Middle frontal gyrus (tissue), 1 donor: Measurements from ENCODE around the gene IPO11.
"Not testable (repeated sequence)": the region's sequence is repeated elsewhere in the genome, so short reads cannot be mapped to it uniquely, and the experiment has no call there.

Source experiments
- DNase-seq: peaks from one replicate; pipeline ENCODE4 v3.0.0-alpha.2; 2015; ENCODE audit warnings: low spot score; ENCODE audit errors: extremely low spot score

The IPO11 gene

DNA sequence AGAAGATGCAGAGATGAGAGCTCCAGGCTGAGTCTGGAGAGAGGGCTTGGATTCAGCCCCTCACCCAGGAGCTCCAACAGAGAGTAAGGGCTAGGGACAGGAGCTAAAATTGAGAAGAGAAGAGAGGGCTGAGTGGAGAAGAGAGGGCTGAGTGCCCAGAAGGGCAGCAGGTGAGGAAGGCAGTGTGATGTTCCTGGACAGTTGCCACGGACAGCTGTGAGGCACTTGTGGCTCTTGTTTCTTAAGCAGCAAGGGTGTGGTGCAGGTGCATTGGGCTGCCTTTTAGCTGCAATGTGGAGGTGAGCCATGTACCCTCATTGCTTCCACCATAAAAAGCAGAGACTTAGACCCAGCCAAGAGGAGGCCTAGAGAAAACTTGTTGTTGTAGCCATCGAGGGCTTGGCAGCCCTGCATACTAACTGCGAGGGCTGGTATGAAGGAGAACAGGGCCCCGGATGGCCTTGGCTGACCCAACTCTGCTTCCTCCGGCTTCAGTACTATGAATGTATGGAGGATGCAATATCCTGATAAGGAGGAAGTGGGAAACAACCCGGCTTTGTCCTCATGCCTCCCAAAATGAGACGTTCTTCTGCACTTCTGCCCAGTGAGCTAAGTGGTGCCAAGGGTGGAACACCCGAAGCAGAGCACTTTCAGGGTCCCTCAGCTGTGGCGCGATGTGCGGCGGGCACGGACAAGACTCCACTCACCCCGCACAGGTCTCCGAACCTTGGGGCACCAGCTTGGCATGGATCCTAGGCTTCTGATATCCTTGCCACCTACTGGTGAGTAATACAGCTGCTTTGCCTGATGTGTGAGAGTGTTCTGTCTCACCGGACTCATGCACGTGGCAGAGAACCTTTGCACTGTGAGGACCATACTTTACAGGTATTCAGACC is 231.2 kb downstream of the IPO11 start:
- DNase-seq = no peak

GRCh38 chr5:62645223-62645622 is 232.7 kb downstream of the IPO11 start:
- no peak for DNase-seq

DNA sequence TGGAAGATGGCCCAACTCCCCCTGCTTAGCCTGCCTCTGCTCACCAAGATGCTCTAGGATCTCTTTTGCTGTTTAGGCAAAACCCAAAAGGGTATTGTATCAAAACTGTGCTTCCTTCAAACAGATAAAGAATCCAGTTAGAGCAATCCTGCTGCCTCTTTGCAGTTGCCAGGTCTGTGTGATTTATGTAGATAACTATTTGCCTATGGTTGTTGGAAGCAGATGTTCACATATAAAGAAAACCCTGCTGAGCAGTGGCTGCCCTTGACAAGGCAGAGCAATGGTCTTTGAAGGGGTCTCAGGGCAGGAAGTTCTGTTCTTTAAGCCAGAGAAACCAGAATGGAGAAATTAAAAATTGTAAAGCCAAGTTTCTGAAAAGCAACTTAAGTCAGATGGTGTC is 234.7 kb downstream of the IPO11 start:
- DNase-seq = no peak

GRCh38 chr5:62649025-62649424 is 236.5 kb downstream of the IPO11 start:
- no peak for DNase-seq

GRCh38 chr5:62649476-62650113 is 237.0 kb downstream of the IPO11 start:
- no peak for DNase-seq

DNA sequence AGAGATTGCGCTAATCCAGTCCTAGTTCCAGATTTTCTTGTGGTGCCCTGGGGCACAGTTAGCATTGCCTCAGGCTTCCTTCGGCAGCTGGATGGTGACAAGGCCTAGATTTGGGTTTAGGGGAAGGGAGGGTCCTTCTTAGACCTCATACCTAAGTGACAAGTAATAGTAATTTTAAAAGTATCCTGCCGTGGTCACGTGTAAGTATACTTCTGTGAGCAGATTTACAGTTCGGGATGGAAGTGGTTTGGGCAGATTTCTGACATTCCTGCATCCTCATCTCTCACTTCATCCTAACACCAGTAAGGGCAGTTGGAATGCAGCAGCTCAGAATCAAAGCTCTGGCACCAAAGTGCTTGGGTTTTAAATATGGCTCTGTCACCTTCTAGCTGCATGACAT is 237.6 kb downstream of the IPO11 start:
- DNase-seq = no peak

GRCh38 chr5:62652225-62652624 is 239.7 kb downstream of the IPO11 start:
- DNase-seq = no peak

DNA sequence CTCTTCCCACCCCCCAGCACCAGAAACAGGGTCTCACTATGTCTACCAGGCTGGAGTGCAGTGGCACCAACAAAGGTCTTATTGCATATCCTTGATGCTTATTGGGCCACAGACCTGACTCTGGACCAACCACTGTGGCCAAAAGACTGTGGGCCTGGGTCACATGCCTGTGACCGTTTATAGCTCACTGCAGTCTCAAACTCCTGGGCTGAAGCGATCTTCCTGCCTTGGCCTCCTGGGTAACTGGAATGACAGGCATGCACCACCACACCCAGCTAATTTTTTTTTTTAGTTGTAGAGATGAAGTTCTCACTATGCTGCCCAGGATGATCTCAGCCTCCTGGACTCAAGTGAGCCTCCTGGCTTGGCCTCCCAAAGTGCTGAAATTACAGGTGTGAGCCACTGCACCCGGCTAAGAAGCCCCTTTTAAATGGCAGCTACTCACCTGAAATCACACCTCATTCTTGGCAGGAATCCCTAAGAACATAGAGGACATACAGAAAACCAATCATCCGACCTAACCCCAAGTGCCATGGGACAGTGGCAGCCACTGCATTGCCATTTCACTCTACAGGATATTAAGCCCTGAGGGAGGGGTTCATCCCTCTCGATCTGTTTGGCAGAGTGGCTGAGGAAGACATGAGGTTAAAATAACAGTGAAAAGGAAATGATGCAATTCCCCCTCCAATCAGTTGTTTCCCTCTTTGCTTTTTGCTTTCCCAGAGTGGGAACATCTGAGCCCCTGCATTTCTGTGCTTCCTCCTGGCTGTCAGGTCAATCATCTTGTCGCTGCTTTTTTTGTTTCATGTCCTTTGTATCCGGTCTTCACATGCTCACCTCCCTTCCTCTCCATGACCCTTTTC is 240.7 kb downstream of the IPO11 start:
- no peak for DNase-seq

DNA sequence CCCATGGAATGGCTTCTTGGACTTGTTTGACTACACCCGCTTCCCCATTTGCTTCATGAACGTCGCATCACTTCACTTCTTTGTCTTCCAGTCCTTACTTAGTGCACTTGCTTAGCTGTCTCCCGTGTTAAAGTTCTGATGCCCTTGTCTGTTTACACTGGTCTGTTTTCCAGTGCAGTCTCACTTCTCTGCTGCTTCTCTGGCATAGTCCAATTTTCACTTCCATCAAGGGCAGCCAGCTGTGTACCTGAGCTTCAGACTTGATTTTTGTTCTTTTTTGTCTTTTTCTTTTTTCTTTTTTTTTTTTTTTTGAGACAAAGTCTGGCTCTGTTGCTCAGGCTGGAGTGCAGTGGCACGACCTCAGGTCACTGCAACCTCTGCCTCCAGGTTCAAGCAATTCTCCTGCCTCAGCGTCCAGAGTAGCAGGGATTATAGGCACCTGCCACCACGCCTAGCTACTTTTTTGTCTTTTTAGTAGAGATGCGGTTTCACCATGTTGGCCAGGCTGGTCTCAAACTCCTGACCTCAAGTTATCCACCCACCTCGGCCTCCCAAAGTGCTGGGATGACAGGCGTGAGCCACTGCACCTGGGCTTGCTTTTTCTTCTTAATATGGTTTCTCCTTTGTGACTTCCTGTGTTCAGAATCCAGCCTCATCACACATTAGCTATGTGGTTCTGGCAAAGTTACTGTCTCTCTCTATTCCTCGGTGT is 241.5 kb downstream of the IPO11 start:
- DNase-seq = no peak

GRCh38 chr5:62657772-62658171 is 245.2 kb downstream of the IPO11 start:
- DNase-seq = not testable (repeated sequence)

- no peak for DNase-seq
These were observed 248.6 kb downstream of the IPO11 start for GRCh38 chr5:62661126-62661525.

- DNase-seq = no peak
These were observed 250.0 kb downstream of the IPO11 start for GRCh38 chr5:62662521-62662920.

DNA sequence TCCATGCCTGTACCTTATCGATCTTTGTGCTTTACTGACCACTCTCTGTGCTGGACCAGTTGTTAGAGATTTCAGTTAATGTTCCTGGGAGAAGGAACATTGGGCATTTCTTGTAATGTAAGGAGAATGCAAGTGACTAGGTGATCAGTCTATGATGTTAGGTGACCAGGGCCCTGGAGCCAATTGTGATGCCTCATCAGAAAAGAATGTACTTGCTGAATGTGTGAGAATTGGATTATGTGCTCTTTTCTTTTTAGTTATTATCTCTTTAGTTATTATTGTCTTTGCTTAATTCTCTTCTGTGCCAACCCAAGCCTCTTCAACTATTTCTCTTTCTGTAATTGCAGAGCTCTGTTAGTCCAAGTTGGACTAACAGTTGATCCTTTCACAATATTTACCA is 258.9 kb downstream of the IPO11 start:
- no peak for DNase-seq

- DNase-seq = not testable (repeated sequence)
These were observed 264.0 kb downstream of the IPO11 start for GRCh38 chr5:62676596-62676995.
